Measurements from ENCODE around the gene WLS. TPM values are rescaled to one million over a fixed set of nuclear protein-coding genes. Genes with fewer than 3 reads are reported as not detected.

Gene WLS
- total RNA-seq, 2 experiments from 2014 or later = 0.22 to 0.52 TPM

GRCh38 chr1:68128820-68129219 is 103.5 kb downstream of the WLS start:
- TF ChIP-seq, protein P1, sequence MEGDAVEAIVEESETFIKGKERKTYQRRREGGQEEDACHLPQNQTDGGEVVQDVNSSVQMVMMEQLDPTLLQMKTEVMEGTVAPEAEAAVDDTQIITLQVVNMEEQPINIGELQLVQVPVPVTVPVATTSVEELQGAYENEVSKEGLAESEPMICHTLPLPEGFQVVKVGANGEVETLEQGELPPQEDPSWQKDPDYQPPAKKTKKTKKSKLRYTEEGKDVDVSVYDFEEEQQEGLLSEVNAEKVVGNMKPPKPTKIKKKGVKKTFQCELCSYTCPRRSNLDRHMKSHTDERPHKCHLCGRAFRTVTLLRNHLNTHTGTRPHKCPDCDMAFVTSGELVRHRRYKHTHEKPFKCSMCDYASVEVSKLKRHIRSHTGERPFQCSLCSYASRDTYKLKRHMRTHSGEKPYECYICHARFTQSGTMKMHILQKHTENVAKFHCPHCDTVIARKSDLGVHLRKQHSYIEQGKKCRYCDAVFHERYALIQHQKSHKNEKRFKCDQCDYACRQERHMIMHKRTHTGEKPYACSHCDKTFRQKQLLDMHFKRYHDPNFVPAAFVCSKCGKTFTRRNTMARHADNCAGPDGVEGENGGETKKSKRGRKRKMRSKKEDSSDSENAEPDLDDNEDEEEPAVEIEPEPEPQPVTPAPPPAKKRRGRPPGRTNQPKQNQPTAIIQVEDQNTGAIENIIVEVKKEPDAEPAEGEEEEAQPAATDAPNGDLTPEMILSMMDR (IDR thresholded peaks at IDR 0.05) = no peak
- no peaks in the 10 kb centered on the region for H3K36me3 Mint-ChIP-seq (ENCODE audit: low read depth)
- Histone ChIP-seq H3K9me3 (ENCODE audit: control insufficient read depth in 1 of 2, insufficient read depth in 1 of 2, low read length in 2 of 2) (no peaks in the 10 kb centered on the region), H3K4me1 (ENCODE audit: insufficient read depth, low read length) (no peaks in the 10 kb centered on the region), H3K27me3 (ENCODE audit: control insufficient read depth in 1 of 2, insufficient read depth in 2 of 2, low read length in 2 of 2) (no peaks in the 10 kb centered on the region), H3K36me3 (ENCODE audit: insufficient read depth, low read length) (no peaks in the 10 kb centered on the region), H3K4me3 (ENCODE audit: low read length) (no peak overlapping the region), H3K27ac (ENCODE audit: low read depth in 1 of 2, low read length in 2 of 2) (no peak overlapping the region)
- H3K4me3 Mint-ChIP-seq = no peak overlapping the region
- H3K27me3 Mint-ChIP-seq = peaks cover 4% of the 10 kb centered on the region
- no peak overlapping the region for H3K27ac Mint-ChIP-seq
- intact Hi-C loops (cut with DNase I, micrococcal nuclease) = loop anchor here in 1 of 2 experiments (10.0 kb wide), 1 partner anchor 1616 kb away; no protein-coding TSS in a partner anchor
- ChIA-PET POLR2A (no interaction called here), CTCF (interaction anchor here (2.2 kb wide), 1 partner anchor 12 kb away, joined by 5 read pairs; no protein-coding TSS in a partner anchor)
- DNase-seq (no peak), ATAC-seq (ENCODE audit: poor library complexity) (no peak)
- H3K4me1 Mint-ChIP-seq (ENCODE audit: low read depth) = no peaks in the 10 kb centered on the region
- H3K9me3 Mint-ChIP-seq = no peaks in the 10 kb centered on the region

DNA sequence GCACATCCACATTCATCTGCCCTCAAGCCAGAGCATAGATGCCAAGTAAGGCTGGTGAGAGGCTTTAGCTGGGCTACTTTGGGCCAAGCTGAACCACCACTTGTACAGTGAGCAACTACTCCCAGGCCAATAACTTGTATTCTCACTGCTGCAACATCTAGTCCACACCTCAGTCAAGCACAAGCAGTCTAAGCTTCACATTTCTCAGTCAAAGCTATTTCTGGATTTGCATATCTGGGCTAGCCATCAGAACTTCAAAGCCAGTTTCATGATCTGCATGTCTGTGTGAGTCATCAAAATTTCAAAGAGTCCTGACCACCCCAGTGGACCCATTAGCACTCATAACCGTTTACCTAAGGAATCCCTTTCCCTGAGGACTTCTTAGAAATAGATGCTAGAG is 104.2 kb downstream of the WLS start:
- Mint-ChIP-seq H3K4me1 (ENCODE audit: low read depth) (no peaks in the 10 kb centered on the region), H3K27me3 (no peaks in the 10 kb centered on the region), H3K27ac (no peak overlapping the region), H3K36me3 (ENCODE audit: low read depth) (no peaks in the 10 kb centered on the region), H3K9me3 (no peaks in the 10 kb centered on the region), H3K4me3 (no peak overlapping the region)
- Histone ChIP-seq H3K9me3 (ENCODE audit: control insufficient read depth in 1 of 2, insufficient read depth in 1 of 2, low read length in 2 of 2) (no peaks in the 10 kb centered on the region), H3K27me3 (ENCODE audit: control insufficient read depth in 1 of 2, insufficient read depth in 2 of 2, low read length in 2 of 2) (no peaks in the 10 kb centered on the region), H3K4me3 (ENCODE audit: low read length) (no peak overlapping the region), H3K27ac (ENCODE audit: low read depth in 1 of 2, low read length in 2 of 2) (no peak overlapping the region), H3K4me1 (ENCODE audit: insufficient read depth, low read length) (no peaks in the 10 kb centered on the region), H3K36me3 (ENCODE audit: insufficient read depth, low read length) (no peaks in the 10 kb centered on the region)
- TF ChIP-seq, protein P1 (IDR thresholded peaks at IDR 0.05) = no peak
- ChIA-PET CTCF (interaction anchor here (2.2 kb wide), 1 partner anchor 12 kb away, joined by 5 read pairs; no protein-coding TSS in a partner anchor), POLR2A (no interaction called here)
- DNase-seq (no peak), ATAC-seq (ENCODE audit: poor library complexity) (no peak)
- intact Hi-C loops (cut with DNase I, micrococcal nuclease) = loop anchor here in 1 of 2 experiments (10.0 kb wide), 1 partner anchor 1617 kb away; no protein-coding TSS in a partner anchor

GRCh38 chr1:68121536-68121935 is 110.8 kb downstream of the WLS start:
- TF ChIP-seq, protein P1 (IDR thresholded peaks at IDR 0.05) = no peak
- H3K9me3 ChIP-seq (ENCODE audit: control insufficient read depth in 1 of 2, insufficient read depth in 1 of 2, low read length in 2 of 2) = no peaks in the 10 kb centered on the region
- no peaks in the 10 kb centered on the region for H3K4me1 Mint-ChIP-seq (ENCODE audit: low read depth)
- DNase-seq = no peak
- H3K9me3 Mint-ChIP-seq = no peaks in the 10 kb centered on the region
- H3K36me3 Mint-ChIP-seq (ENCODE audit: low read depth) = no peaks in the 10 kb centered on the region
- H3K27me3 Mint-ChIP-seq = no peaks in the 10 kb centered on the region
- H3K36me3 ChIP-seq (ENCODE audit: insufficient read depth, low read length) = no peaks in the 10 kb centered on the region
- intact Hi-C loops (cut with DNase I, micrococcal nuclease) = loop anchor here in 1 of 2 experiments (10.0 kb wide), 1 partner anchor 1623 kb away; no protein-coding TSS in a partner anchor
- no peak overlapping the region for H3K4me3 Mint-ChIP-seq
- H3K27ac Mint-ChIP-seq = no peak overlapping the region
- ATAC-seq (ENCODE audit: poor library complexity) = no peak
- CTCF ChIA-PET = no interaction called here
- no peaks in the 10 kb centered on the region for H3K27me3 ChIP-seq (ENCODE audit: control insufficient read depth in 1 of 2, insufficient read depth in 2 of 2, low read length in 2 of 2)
- H3K4me3 ChIP-seq (ENCODE audit: low read length) = no peak overlapping the region
- POLR2A ChIA-PET = no interaction called here
- no peak overlapping the region for H3K27ac ChIP-seq (ENCODE audit: low read depth in 1 of 2, low read length in 2 of 2)
- peaks cover 2% of the 10 kb centered on the region for H3K4me1 ChIP-seq (ENCODE audit: insufficient read depth, low read length)

Data from CD4-positive, alpha-beta T cell (primary cell).